Effector CD8-positive, alpha-beta T cell (primary cell): ENCODE measurements around the gene TSHZ2.
"Not testable (repeated sequence)": the region's sequence is repeated elsewhere in the genome, so short reads cannot be mapped to it uniquely, and the experiment has no call there.

Experiments
- DNase-seq: peaks from one replicate; lab custom pipeline; 2025; lab: John Stamatoyannopoulos, UW

The TSHZ2 gene

GRCh38 chr20:53503517-53503919 lies 531.4 kb downstream of the TSHZ2 start:
- no peak for DNase-seq

GRCh38 chr20:53504106-53504505 lies 531.9 kb downstream of the TSHZ2 start:
- not testable (repeated sequence) for DNase-seq

GRCh38 chr20:53510262-53510661 lies 538.1 kb downstream of the TSHZ2 start:
- no peak for DNase-seq

- no peak for DNase-seq
These were observed 538.5 kb downstream of the TSHZ2 start for GRCh38 chr20:53510704-53511103.

- no peak for DNase-seq
These were observed 539.9 kb downstream of the TSHZ2 start for GRCh38 chr20:53512076-53512475.

- no peak for DNase-seq
These were observed 541.0 kb downstream of the TSHZ2 start for GRCh38 chr20:53513168-53513488.

- no peak for DNase-seq
These were observed 541.5 kb downstream of the TSHZ2 start for GRCh38 chr20:53513489-53514298.

- no peak for DNase-seq
These were observed 543.6 kb downstream of the TSHZ2 start for GRCh38 chr20:53515749-53516148.

GRCh38 chr20:53517146-53517545 lies 545.0 kb downstream of the TSHZ2 start:
- no peak for DNase-seq

GRCh38 chr20:53521421-53521820 lies 549.3 kb downstream of the TSHZ2 start:
- DNase-seq = not testable (repeated sequence)

- no peak for DNase-seq
These were observed 549.9 kb downstream of the TSHZ2 start for GRCh38 chr20:53522026-53522425.

- DNase-seq = no peak
These were observed 550.5 kb downstream of the TSHZ2 start for GRCh38 chr20:53522696-53523095.

GRCh38 chr20:53523615-53524014 lies 551.5 kb downstream of the TSHZ2 start:
- DNase-seq = not testable (repeated sequence)

- DNase-seq = no peak
These were observed 552.6 kb downstream of the TSHZ2 start for GRCh38 chr20:53524589-53525312.

GRCh38 chr20:53527196-53527595 lies 555.0 kb downstream of the TSHZ2 start:
- no peak for DNase-seq

GRCh38 chr20:53529658-53530057 lies 557.5 kb downstream of the TSHZ2 start:
- DNase-seq = no peak

GRCh38 chr20:53530440-53530839 lies 558.3 kb downstream of the TSHZ2 start:
- DNase-seq = no peak

- DNase-seq = not testable (repeated sequence)
These were observed 560.6 kb downstream of the TSHZ2 start for GRCh38 chr20:53532654-53533312.

- DNase-seq = no peak
These were observed 561.3 kb downstream of the TSHZ2 start for GRCh38 chr20:53533500-53533899.

GRCh38 chr20:53534037-53534436 lies 561.9 kb downstream of the TSHZ2 start:
- DNase-seq = no peak

- no peak for DNase-seq
These were observed 563.7 kb downstream of the TSHZ2 start for GRCh38 chr20:53535878-53536277.

- not testable (repeated sequence) for DNase-seq
These were observed 564.2 kb downstream of the TSHZ2 start for GRCh38 chr20:53536382-53536781.

- no peak for DNase-seq
These were observed 567.4 kb downstream of the TSHZ2 start for GRCh38 chr20:53539516-53539915.
